Colonic mucosa (tissue), 4 donors: ENCODE results near the gene MICAL3. TPM values are rescaled to one million over a fixed set of nuclear protein-coding genes. Genes with fewer than 3 reads are reported as not detected.

Experiments
- DNase-seq: peaks from one replicate; pipeline ENCODE4 v3.0.0-alpha.2; 2020
- H3K27ac ChIP-seq: fragments of 200-600 bp; one replicate; pipeline ENCODE4 v1.8.0; 2021
- H3K27me3 ChIP-seq: fragments of 200-600 bp; one replicate; pipeline ENCODE4 v1.8.0; 2021
- H3K36me3 ChIP-seq: fragments of 200-600 bp; one replicate; pipeline ENCODE4 v1.8.0; 2021
- H3K4me1 ChIP-seq: fragments of 200-600 bp; one replicate; pipeline ENCODE4 v1.8.0; 2021; ENCODE audit warnings: mild to moderate bottlenecking
- H3K4me3 ChIP-seq: fragments of 200-600 bp; one replicate; pipeline ENCODE4 v1.8.0; 2021
- H3K9ac ChIP-seq, 2 donors: one replicate each; pipeline ENCODE4 v1.7.0; 2013; ENCODE audit warnings: control low read depth in 2 of 2, low read depth in 2 of 2, low read length in 2 of 2
- H3K9me3 ChIP-seq: fragments of 200-600 bp; one replicate; pipeline ENCODE4 v1.8.0; 2021
- intact Hi-C: fragments of 100-400 bp; cut with DNase I; formaldehyde crosslinking; loops from one replicate; pipeline ENCODE4 v1.14.1; 2022
- total RNA-seq, 2 donors: library from RNA; stranded (reverse); fragmentation: NEBNext Ultra II Directional in 1 of 2; extraction: Animal tissue kit (Norgen Biotek cat#: 25700) in 1 of 2; gene quantifications; one replicate each; pipeline ENCODE4 v1.2.1, GENCODE V29; 2021
- TF ChIP-seq, protein P1 (sequence below): fragments of 200-600 bp; IDR thresholded peaks from one replicate; pipeline ENCODE4 v1.8.0; 2022; ENCODE audit warnings: antibody characterized with exemption, mild to moderate bottlenecking
- donor health status: healthy.
- donor health status: DM: no; HTN: no; CAD: no.
- donor health status: DM: no; HTN: no; CAD: no.

The MICAL3 gene
- total RNA-seq, 2 donors from 2014 or later = 72.5 to 84.5 TPM

DNA sequence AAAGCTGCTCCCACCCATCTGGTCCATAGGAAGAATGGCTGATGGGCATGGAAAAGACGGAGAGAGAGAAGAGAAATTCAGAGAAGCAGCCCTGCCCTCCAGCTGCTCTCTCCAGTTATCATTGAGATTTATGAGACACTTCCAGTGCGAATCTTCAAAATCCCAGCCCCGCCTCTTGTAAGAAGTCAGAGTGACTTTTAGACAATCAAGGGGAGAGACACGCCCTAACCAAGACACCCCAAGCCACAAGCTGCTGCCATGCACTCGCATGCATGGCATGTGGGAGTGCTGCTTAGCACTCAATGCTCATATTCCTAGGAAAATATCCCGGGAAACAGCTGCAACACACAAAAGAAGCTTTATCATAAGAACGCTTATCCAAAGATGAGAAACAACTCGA, 139.5 kb downstream of the MICAL3 start:
- H3K36me3 ChIP-seq = peaks cover 14% of the 10 kb centered on the region
- no peak overlapping the region for H3K27ac ChIP-seq
- H3K9me3 ChIP-seq = no peaks in the 10 kb centered on the region
- H3K4me1 ChIP-seq = no peaks in the 10 kb centered on the region
- H3K4me3 ChIP-seq = no peak overlapping the region
- TF ChIP-seq, protein P1, sequence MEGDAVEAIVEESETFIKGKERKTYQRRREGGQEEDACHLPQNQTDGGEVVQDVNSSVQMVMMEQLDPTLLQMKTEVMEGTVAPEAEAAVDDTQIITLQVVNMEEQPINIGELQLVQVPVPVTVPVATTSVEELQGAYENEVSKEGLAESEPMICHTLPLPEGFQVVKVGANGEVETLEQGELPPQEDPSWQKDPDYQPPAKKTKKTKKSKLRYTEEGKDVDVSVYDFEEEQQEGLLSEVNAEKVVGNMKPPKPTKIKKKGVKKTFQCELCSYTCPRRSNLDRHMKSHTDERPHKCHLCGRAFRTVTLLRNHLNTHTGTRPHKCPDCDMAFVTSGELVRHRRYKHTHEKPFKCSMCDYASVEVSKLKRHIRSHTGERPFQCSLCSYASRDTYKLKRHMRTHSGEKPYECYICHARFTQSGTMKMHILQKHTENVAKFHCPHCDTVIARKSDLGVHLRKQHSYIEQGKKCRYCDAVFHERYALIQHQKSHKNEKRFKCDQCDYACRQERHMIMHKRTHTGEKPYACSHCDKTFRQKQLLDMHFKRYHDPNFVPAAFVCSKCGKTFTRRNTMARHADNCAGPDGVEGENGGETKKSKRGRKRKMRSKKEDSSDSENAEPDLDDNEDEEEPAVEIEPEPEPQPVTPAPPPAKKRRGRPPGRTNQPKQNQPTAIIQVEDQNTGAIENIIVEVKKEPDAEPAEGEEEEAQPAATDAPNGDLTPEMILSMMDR = no peak
- DNase-seq = no peak
- H3K27me3 ChIP-seq = no peaks in the 10 kb centered on the region
- no peak overlapping the region for H3K9ac ChIP-seq
- intact Hi-C loops = no loop called here

DNA sequence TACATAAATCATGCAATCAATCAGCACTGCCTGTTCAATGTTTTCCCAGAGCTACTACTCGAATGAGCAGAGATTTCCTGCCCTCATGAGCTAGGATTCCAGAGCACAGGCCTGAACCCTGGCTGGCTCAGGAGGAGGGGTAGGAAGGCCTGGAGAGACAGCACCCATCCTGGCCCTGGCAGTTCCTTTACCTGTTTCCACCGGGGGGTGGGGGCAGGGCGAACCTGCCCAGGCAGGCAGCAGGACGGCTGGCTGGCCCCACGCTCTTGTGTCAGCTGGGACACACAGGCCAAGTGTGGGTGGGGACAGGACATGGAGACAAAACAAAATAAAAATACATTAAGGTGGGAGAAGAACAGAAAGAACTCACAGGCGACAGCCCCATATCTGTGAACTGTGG, 140.3 kb downstream of the MICAL3 start:
- no peak for DNase-seq
- TF ChIP-seq, protein P1 = no peak
- Histone ChIP-seq H3K9me3 (no peaks in the 10 kb centered on the region), H3K4me1 (no peaks in the 10 kb centered on the region), H3K27me3 (no peaks in the 10 kb centered on the region), H3K27ac (no peak overlapping the region), H3K36me3 (peaks cover 14% of the 10 kb centered on the region), H3K4me3 (no peak overlapping the region), H3K9ac (no peak overlapping the region)
- intact Hi-C loops = no loop called here

DNA sequence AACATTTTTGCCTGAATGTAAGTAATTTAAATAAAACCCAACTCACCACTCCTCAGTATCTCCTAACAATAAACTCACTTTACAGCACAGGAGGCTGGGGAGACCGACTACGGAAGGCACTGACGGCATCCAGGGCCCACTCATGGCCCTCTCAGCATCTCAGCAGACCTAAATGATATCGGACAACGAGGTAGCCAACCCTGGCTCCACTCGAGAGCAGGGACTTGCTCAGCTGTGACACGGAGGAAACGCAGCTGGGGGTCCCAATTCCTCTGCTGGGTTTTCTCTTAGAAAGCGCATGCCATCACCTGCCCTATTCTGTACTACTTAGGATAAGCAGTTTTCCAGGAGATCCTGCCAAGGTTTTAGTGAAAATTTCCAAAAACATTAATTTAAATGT, 141.0 kb downstream of the MICAL3 start:
- Histone ChIP-seq H3K4me1 (no peaks in the 10 kb centered on the region), H3K27ac (no peak overlapping the region), H3K4me3 (no peak overlapping the region), H3K9ac (no peak overlapping the region), H3K9me3 (no peaks in the 10 kb centered on the region), H3K27me3 (no peaks in the 10 kb centered on the region), H3K36me3 (peaks cover 8% of the 10 kb centered on the region)
- intact Hi-C loops = no loop called here
- DNase-seq = no peak
- TF ChIP-seq, protein P1 = no peak

DNA sequence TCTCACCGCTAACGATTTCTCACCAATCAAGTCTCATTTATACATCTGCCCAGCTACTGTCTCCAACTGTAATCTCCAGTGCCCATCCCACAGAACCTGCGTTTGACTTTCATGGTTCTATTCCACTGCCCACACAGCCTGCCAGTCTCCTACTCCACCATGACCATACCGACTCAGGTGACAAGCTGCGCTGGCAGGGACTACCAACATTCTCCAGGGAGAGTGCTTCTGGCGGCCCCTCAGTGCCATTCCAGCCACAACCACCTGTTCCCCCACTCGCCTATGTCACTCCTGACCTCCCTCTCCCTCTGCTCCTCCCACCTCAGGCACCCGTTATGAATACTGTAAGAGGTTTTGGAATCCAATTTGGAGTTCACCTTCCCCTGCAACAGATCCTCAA, 141.6 kb downstream of the MICAL3 start:
- H3K4me3 ChIP-seq = no peak overlapping the region
- H3K9ac ChIP-seq = no peak overlapping the region
- H3K9me3 ChIP-seq = no peaks in the 10 kb centered on the region
- H3K27me3 ChIP-seq = no peaks in the 10 kb centered on the region
- TF ChIP-seq, protein P1 = no peak
- H3K4me1 ChIP-seq = no peaks in the 10 kb centered on the region
- no peak for DNase-seq
- no peak overlapping the region for H3K27ac ChIP-seq
- peaks cover 7% of the 10 kb centered on the region for H3K36me3 ChIP-seq
- intact Hi-C loops = no loop called here

DNA sequence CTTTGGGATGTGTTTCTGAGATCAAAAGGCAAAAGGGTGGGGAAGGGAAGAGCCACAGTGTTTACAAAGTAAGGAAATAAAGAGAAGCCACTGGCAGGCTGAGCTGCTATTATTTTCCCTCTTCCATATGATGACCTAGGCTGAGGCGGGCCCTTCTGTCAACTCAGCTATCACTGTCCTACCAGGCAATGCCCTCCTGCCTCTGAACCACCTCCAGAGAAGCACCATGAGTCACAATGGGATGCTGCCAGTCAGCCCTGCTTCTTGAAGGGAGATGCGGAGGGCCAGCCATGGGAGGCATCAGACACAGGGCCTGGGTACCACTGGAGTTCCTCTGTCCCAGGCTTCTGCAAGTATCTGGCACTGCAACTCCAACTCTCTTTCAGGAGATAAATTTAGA, 142.2 kb downstream of the MICAL3 start:
- Histone ChIP-seq H3K36me3 (peaks cover 7% of the 10 kb centered on the region), H3K27ac (no peak overlapping the region), H3K4me3 (no peak overlapping the region), H3K27me3 (no peaks in the 10 kb centered on the region), H3K9me3 (no peaks in the 10 kb centered on the region), H3K9ac (no peak overlapping the region), H3K4me1 (no peaks in the 10 kb centered on the region)
- TF ChIP-seq, protein P1 = no peak
- no peak for DNase-seq
- intact Hi-C loops = no loop called here

DNA sequence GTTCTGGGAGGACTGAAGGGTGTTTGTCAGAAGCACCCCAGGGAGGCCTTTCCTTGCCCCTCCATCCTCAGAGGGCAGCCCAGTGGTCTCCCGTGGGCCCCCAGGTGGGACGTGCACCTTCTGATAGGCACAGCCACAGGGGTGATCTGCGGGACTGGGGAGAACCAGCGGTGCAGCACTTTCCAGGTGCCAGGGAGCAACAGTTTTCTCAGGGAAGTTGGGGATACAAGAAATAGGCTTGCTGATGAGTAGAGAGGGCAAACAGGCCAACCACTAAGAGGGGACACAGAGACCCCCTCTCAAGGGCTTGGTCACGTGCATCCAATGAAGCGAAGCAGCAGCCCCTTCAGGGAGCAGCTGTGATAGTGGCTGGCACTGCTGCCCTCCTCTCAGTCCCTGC, 143.0 kb downstream of the MICAL3 start:
- Histone ChIP-seq H3K36me3 (peaks cover 6% of the 10 kb centered on the region), H3K9ac (no peak overlapping the region), H3K4me3 (no peak overlapping the region), H3K4me1 (no peaks in the 10 kb centered on the region), H3K9me3 (no peaks in the 10 kb centered on the region), H3K27me3 (no peaks in the 10 kb centered on the region), H3K27ac (no peak overlapping the region)
- TF ChIP-seq, protein P1 = no peak
- intact Hi-C loops = no loop called here
- DNase-seq = no peak
